Vagina (tissue), 2 donors: ENCODE data around the gene PI4KA.

ENCODE experiments used
- POLR2A ChIP-seq, 2 donors: fragments of 450-650 bp; IDR thresholded peaks; one replicate each; pipeline ENCODE4 v1.6.1; 2017; ENCODE audit warnings: antibody characterized with exemption in 2 of 2, mild to moderate bottlenecking in 2 of 2, moderate library complexity in 2 of 2
- TF ChIP-seq, protein P1 (sequence below), 3 experiments: fragments of 450-650 bp in 2 of 3; fragments of 200-600 bp in 1 of 3; sonication (generic) in 1 of 3; IDR thresholded peaks; one replicate each; pipeline ENCODE4 v1.5.1; 2017 to 2019; ENCODE audit warnings: antibody characterized with exemption in 3 of 3, mild to moderate bottlenecking in 2 of 3, moderate library complexity in 2 of 3

DNA sequence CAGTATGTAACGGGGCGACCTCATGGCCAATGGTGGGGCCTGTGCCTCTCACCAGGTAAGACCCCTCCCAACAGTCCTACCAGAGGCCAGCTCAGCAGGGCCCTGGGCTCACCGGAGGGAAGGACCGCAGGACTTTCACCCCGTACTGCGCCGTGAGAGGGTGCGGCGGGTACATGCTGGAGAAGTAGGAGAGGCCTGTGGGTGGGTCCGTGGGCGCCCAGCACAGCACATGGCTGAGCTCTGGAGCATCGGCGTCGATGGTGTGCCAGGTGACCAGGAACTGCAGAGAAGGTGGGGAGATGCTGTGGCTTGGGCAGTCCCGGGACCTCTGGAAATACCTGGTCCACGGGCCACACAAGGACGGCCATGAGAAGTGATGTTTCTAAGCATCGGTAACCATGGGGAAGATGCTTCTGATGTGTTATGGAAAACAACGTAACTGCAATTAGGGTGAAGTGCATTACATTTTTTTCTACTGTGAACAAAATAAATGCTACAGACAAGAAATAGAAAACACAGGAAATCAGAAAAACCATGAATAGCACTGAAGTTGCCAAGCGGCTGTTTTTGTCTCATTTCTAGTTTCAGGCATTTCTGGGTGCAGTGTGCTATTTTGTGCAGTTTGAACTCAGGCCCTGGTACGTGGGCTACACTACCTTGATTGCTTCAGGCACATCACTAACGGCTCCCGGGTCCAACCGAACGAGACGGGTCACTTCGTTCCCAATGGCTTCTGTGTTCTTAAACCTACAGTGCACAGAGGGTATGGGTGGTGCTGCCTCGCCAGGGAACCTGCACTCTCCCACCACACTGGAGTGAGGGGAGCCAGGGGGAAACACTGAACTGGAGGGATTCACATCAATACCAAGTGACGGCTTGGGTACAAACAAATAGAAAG lies 131.2 kb downstream of the PI4KA start:
- TF ChIP-seq, protein P1, sequence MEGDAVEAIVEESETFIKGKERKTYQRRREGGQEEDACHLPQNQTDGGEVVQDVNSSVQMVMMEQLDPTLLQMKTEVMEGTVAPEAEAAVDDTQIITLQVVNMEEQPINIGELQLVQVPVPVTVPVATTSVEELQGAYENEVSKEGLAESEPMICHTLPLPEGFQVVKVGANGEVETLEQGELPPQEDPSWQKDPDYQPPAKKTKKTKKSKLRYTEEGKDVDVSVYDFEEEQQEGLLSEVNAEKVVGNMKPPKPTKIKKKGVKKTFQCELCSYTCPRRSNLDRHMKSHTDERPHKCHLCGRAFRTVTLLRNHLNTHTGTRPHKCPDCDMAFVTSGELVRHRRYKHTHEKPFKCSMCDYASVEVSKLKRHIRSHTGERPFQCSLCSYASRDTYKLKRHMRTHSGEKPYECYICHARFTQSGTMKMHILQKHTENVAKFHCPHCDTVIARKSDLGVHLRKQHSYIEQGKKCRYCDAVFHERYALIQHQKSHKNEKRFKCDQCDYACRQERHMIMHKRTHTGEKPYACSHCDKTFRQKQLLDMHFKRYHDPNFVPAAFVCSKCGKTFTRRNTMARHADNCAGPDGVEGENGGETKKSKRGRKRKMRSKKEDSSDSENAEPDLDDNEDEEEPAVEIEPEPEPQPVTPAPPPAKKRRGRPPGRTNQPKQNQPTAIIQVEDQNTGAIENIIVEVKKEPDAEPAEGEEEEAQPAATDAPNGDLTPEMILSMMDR (IDR thresholded peaks at IDR 0.05), result no peak
- TF ChIP-seq POLR2A (IDR thresholded peaks at IDR 0.05), result no peak
